SK-N-SH (cell line): ENCODE results near the gene DCAF16. TPM values are rescaled to one million over a fixed set of nuclear protein-coding genes. Genes with fewer than 3 reads are reported as not detected.

Source experiments
- CTCF ChIA-PET: fragments of 300-600, 350-600 bp; formaldehyde crosslinking; extraction: SDS; loops from one replicate; lab custom pipeline; 2021; lab: Yijun Ruan, JAX
- POLR2A ChIA-PET: fragments of 350-600 bp; sonication (Branson Sonifier 250); formaldehyde crosslinking; extraction: SDS; loops from one replicate; lab custom pipeline; 2020; ENCODE audit warnings: antibody characterized with exemption, inconsistent platforms; lab: Yijun Ruan, JAX
- DNase-seq: peaks from one replicate; pipeline ENCODE4 v3.0.0; 2012
- H2AFZ ChIP-seq: fragments of 200-600 bp; sonication (generic); 2 replicates; pipeline ENCODE4 v1.8.1; 2016; ENCODE audit warnings: antibody characterized with exemption, mild to moderate bottlenecking, low read depth
- H3F3A ChIP-seq: fragments of 200-600 bp; sonication (generic); replicated peaks from 2 replicates; pipeline ENCODE3; 2016; ENCODE audit warnings: antibody characterized with exemption, mild to moderate bottlenecking; ENCODE audit not compliant: insufficient read depth
- H3K27ac ChIP-seq, 2 experiments: fragments of 200-500 bp in 1 of 2; fragments of 200-600 bp in 1 of 2; sonication (Bioruptor generic) in 1 of 2; sonication (generic), shearing (Covaris generic) in 1 of 2; 2 replicates each; pipeline versions ENCODE4 v1.5.1 to v1.6.1; 2014 to 2016; ENCODE audit warnings: low read depth in 2 of 2, inconsistent platforms in 1 of 2, low read length in 1 of 2, mild to moderate bottlenecking in 1 of 2, mixed read lengths in 1 of 2
- H3K27me3 ChIP-seq: fragments of 200-600 bp; sonication (generic), shearing (Covaris generic); 2 replicates; pipeline ENCODE4 v1.6.1; 2016; ENCODE audit warnings: mixed run types; ENCODE audit not compliant: insufficient read depth
- H3K36me3 ChIP-seq, 2 experiments: fragments of 200-500 bp in 1 of 2; fragments of 200-600 bp in 1 of 2; sonication (Bioruptor generic) in 1 of 2; sonication (generic) in 1 of 2; replicated peaks in 1 of 2; 2 replicates each; pipeline versions ENCODE3 to v1.5.1; 2014 to 2016; ENCODE audit warnings: low read length in 1 of 2, mild to moderate bottlenecking in 1 of 2; ENCODE audit not compliant: insufficient read depth in 2 of 2, control insufficient read depth in 1 of 2
- H3K4me1 ChIP-seq, 2 experiments: fragments of 200-500 bp in 1 of 2; fragments of 200-600 bp in 1 of 2; sonication (Bioruptor generic) in 1 of 2; sonication (generic), shearing (Covaris generic) in 1 of 2; 2 replicates each; pipeline versions ENCODE4 v1.5.1 to v1.6.1; 2014 to 2016; ENCODE audit warnings: low read depth in 1 of 2, low read length in 1 of 2, mixed run types in 1 of 2; ENCODE audit not compliant: insufficient read depth in 2 of 2, control insufficient read depth in 1 of 2
- H3K4me2 ChIP-seq: fragments of 200-600 bp; sonication (generic), shearing (Covaris generic); 2 replicates; pipeline ENCODE4 v1.6.1; 2017; ENCODE audit warnings: mixed run types
- H3K4me3 ChIP-seq, 2 experiments: fragments of 200-500 bp in 1 of 2; fragments of 200-600 bp in 1 of 2; sonication (Bioruptor generic) in 1 of 2; sonication (generic), shearing (Covaris generic) in 1 of 2; 2 replicates each; pipeline versions ENCODE4 v1.5.1 to v1.8.1; 2014 to 2016; ENCODE audit warnings: low read depth in 2 of 2, inconsistent platforms in 1 of 2, low read length in 1 of 2, mild to moderate bottlenecking in 1 of 2, mixed read lengths in 1 of 2, moderate library complexity in 1 of 2
- H3K79me2 ChIP-seq: fragments of 200-600 bp; sonication (generic); 2 replicates; pipeline ENCODE4 v1.8.1; 2017; ENCODE audit warnings: mild to moderate bottlenecking; ENCODE audit not compliant: insufficient read depth
- H3K9ac ChIP-seq: fragments of 200-600 bp; sonication (generic); 2 replicates; pipeline ENCODE4 v1.6.1; 2017; ENCODE audit warnings: mixed run types
- H3K9me2 ChIP-seq: fragments of 200-600 bp; sonication (generic); 2 replicates; pipeline ENCODE4 v1.6.1; 2017; ENCODE audit warnings: mixed run types
- H3K9me3 ChIP-seq: fragments of 200-600 bp; sonication (generic); 2 replicates; pipeline ENCODE4 v1.6.1; 2017; ENCODE audit warnings: mixed run types, mild to moderate bottlenecking, moderate library complexity
- H4K20me1 ChIP-seq: fragments of 200-600 bp; sonication (generic); 2 replicates; pipeline ENCODE4 v1.6.1; 2017; ENCODE audit warnings: mild to moderate bottlenecking, mixed run types; ENCODE audit not compliant: insufficient read depth
- CHD2 ChIP-seq: fragments of 150-350 bp; IDR thresholded peaks from 2 replicates; pipeline ENCODE4 v1.6.1; 2018; ENCODE audit warnings: low read length; ENCODE audit not compliant: partially characterized antibody
- EP300 ChIP-seq, 2 experiments: IDR thresholded peaks; 2 replicates each; pipeline versions ENCODE4 v1.4.0 to v1.6.1; 2012; ENCODE audit warnings: borderline replicate concordance in 1 of 2, low read depth in 1 of 2, low read length in 1 of 2
- EZH2phosphoT487 ChIP-seq: fragments of 200-600 bp; sonication (generic); IDR thresholded peaks from 2 replicates; pipeline ENCODE4 v1.6.1; 2017; ENCODE audit warnings: low read depth, mixed run types, mild to moderate bottlenecking, antibody characterized with exemption, moderate library complexity, borderline replicate concordance
- FOSL2 ChIP-seq: IDR thresholded peaks from 2 replicates; pipeline ENCODE4 v1.4.0; 2012; ENCODE audit warnings: low read depth, mild to moderate bottlenecking, moderate library complexity, borderline replicate concordance
- GABPA ChIP-seq: IDR thresholded peaks from 2 replicates; pipeline ENCODE4 v1.4.0; 2012; ENCODE audit warnings: low read depth, mild to moderate bottlenecking
- GATA2 ChIP-seq: sonication (generic); formaldehyde crosslinking; IDR thresholded peaks from 2 replicates; pipeline ENCODE4 v1.5.0; 2020; ENCODE audit warnings: mild to moderate bottlenecking, missing genetic modification reagents
- MAX ChIP-seq: IDR thresholded peaks from 2 replicates; pipeline ENCODE4 v1.4.0; 2012; ENCODE audit warnings: low read depth
- MEF2A ChIP-seq: IDR thresholded peaks from 2 replicates; pipeline ENCODE4 v1.4.0; 2012; ENCODE audit warnings: low read depth, borderline replicate concordance
- MXI1 ChIP-seq: IDR thresholded peaks from 2 replicates; pipeline ENCODE4 v1.6.1; 2012; ENCODE audit warnings: mild to moderate bottlenecking, low read depth, low read length, improper control_type of control experiment
- NFIC ChIP-seq: IDR thresholded peaks from 2 replicates; pipeline ENCODE4 v1.4.0; 2012; ENCODE audit warnings: borderline replicate concordance
- POLR2AphosphoS5 ChIP-seq: IDR thresholded peaks from 2 replicates; pipeline ENCODE4 v1.6.1; 2012; ENCODE audit warnings: low read depth, low read length
- RAD21 ChIP-seq: IDR thresholded peaks from 2 replicates; pipeline ENCODE4 v1.6.1; 2012; ENCODE audit warnings: mild to moderate bottlenecking, low read length
- RXRA ChIP-seq: IDR thresholded peaks from 2 replicates; pipeline ENCODE4 v1.4.0; 2012; ENCODE audit warnings: low read depth, mild to moderate bottlenecking, borderline replicate concordance
- SIN3A ChIP-seq: IDR thresholded peaks from 2 replicates; pipeline ENCODE4 v1.6.1; 2012; ENCODE audit warnings: low read depth, mild to moderate bottlenecking, low read length, moderate library complexity, borderline replicate concordance
- SMC3 ChIP-seq: IDR thresholded peaks from 2 replicates; pipeline ENCODE4 v1.6.1; 2012; ENCODE audit warnings: low read depth, low read length, improper control_type of control experiment
- TCF12 ChIP-seq: IDR thresholded peaks from 2 replicates; pipeline ENCODE4 v1.4.0; 2012
- YY1 ChIP-seq: IDR thresholded peaks from 2 replicates; pipeline ENCODE4 v1.4.0; 2012; ENCODE audit warnings: low read depth, mild to moderate bottlenecking
- WGBS: methylation state at CpG from one replicate; pipeline ENCODE4 v1.1.6; 2017; ENCODE audit warnings: low lambda C conversion rate; 5-methylcytosine and 5-hydroxymethylcytosine counted together
- polyA plus RNA-seq, 3 experiments: library from polyadenylated mRNA; depleted of rRNA; stranded (reverse); fragments of >200 nt; gene quantifications; 2 replicates each; pipeline ENCODE4 v1.2.3, GENCODE V29; 2012
- TF ChIP-seq, protein P1 (sequence below): IDR thresholded peaks from 2 replicates; pipeline ENCODE4; 2012
- TF ChIP-seq, protein P2 (sequence below): fragments of 150-350 bp; IDR thresholded peaks from 2 replicates; pipeline ENCODE4 v1.6.1; 2017; ENCODE audit warnings: antibody characterized with exemption, low read length, low read depth, borderline replicate concordance

The DCAF16 gene
- polyA plus RNA-seq, 1 of the 3 experiments (the other 2 are of a cell fraction): 23.5 TPM

DNA sequence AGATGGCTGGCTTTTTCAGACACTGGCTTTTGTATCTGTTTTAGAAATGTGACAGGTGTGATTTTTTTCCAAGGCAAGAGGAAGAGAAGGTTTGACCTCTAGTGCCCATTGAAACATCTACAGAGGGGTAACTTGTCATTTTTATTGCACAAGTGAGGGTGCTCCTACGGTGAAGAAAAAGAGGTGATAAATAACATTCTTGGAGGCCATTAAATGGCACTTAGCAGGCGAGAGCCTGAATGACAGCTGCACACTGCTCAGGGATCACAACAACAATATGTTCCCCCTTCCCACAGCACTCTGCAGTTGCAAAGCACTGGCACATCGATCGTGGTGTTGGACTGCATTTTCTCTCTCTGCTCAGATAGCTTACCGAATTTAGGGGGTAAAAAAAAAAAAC, 52.1 kb downstream of the DCAF16 start:
- Histone ChIP-seq H3K9ac (no peak overlapping the region), H3K4me3 (no peak overlapping the region), H3K27ac (no peak overlapping the region), H3F3A (no peaks in the 10 kb centered on the region), H3K4me2 (no peak overlapping the region), H3K79me2 (no peaks in the 10 kb centered on the region), H3K4me1 (no peaks in the 10 kb centered on the region; a peak in 1 of 4 replicates), H2AFZ (no peak overlapping the region), H4K20me1 (no peaks in the 10 kb centered on the region), H3K9me3 (no peaks in the 10 kb centered on the region), H3K27me3 (no peaks in the 10 kb centered on the region; the same call in 1 of the 2 replicates), H3K36me3 (no peaks in the 10 kb centered on the region), H3K9me2 (no peaks in the 10 kb centered on the region)
- DNase-seq: no peak
- 40% methylated on average over 5 of the region's 5 CpGs for WGBS
- ChIA-PET CTCF (no interaction called here), POLR2A (no interaction called here)
- TF ChIP-seq SMC3: no peak
- no peak for TF ChIP-seq EP300 (IDR thresholded peaks at IDR 0.05; ENCODE audit: borderline replicate concordance in 1 of 2, low read depth in 1 of 2, low read length in 1 of 2)
- no peak for TF ChIP-seq SIN3A
- TF ChIP-seq YY1: no peak
- no peak for TF ChIP-seq MXI1
- TF ChIP-seq FOSL2: no peak
- TF ChIP-seq CHD2: no peak
- TF ChIP-seq, protein P1, sequence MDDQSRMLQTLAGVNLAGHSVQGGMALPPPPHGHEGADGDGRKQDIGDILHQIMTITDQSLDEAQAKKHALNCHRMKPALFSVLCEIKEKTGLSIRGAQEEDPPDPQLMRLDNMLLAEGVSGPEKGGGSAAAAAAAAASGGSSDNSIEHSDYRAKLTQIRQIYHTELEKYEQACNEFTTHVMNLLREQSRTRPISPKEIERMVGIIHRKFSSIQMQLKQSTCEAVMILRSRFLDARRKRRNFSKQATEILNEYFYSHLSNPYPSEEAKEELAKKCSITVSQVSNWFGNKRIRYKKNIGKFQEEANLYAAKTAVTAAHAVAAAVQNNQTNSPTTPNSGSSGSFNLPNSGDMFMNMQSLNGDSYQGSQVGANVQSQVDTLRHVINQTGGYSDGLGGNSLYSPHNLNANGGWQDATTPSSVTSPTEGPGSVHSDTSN: no peak
- no peak for TF ChIP-seq GABPA
- TF ChIP-seq POLR2AphosphoS5: no peak
- TF ChIP-seq EZH2phosphoT487: no peak
- no peak for TF ChIP-seq TCF12
- no peak for TF ChIP-seq RXRA
- TF ChIP-seq, protein P2, sequence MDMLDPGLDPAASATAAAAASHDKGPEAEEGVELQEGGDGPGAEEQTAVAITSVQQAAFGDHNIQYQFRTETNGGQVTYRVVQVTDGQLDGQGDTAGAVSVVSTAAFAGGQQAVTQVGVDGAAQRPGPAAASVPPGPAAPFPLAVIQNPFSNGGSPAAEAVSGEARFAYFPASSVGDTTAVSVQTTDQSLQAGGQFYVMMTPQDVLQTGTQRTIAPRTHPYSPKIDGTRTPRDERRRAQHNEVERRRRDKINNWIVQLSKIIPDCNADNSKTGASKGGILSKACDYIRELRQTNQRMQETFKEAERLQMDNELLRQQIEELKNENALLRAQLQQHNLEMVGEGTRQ: no peak
- no peak for TF ChIP-seq GATA2 (CRISPR knock-in tag)
- TF ChIP-seq MEF2A: no peak
- TF ChIP-seq, all 33 proteins: peak for 0

DNA sequence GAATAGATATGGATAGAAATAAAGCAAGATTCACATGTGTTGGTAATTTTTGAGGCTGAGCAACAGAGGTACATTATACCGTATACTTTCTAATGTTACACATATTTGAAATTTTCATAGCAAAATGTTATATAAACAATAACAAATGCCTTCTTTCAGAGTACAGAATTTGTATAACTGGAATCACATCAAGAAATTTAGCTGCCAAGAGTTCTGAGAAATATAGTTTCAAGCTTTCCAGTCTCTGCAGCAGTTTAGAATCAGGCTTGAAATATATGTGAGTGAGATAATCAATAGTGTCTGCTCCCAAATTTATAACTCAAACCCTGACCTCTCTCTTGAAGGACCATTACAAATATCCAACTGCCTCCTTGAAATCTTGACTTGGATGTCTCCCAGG, 52.9 kb downstream of the DCAF16 start:
- no peak for DNase-seq
- 81% methylated on average over 1 of the region's 1 CpG for WGBS
- Histone ChIP-seq H2AFZ (no peak overlapping the region), H3K4me3 (no peak overlapping the region), H3K36me3 (no peaks in the 10 kb centered on the region), H3K27me3 (no peaks in the 10 kb centered on the region; the same call in 1 of the 2 replicates), H3K27ac (no peak overlapping the region), H3K9me3 (no peaks in the 10 kb centered on the region), H3K4me2 (no peak overlapping the region), H4K20me1 (no peaks in the 10 kb centered on the region), H3K9ac (no peak overlapping the region), H3K9me2 (no peaks in the 10 kb centered on the region), H3K4me1 (no peaks in the 10 kb centered on the region), H3K79me2 (no peaks in the 10 kb centered on the region), H3F3A (no peaks in the 10 kb centered on the region)
- CTCF ChIA-PET: no interaction called here
- POLR2A ChIA-PET: no interaction called here
- no peak for TF ChIP-seq TCF12
- no peak for TF ChIP-seq MAX
- no peak for TF ChIP-seq GATA2 (CRISPR knock-in tag)
- TF ChIP-seq RAD21: no peak
- TF ChIP-seq NFIC: no peak
- TF ChIP-seq YY1: no peak
- TF ChIP-seq, protein P1: no peak
- TF ChIP-seq EP300 (IDR thresholded peaks at IDR 0.05; ENCODE audit: borderline replicate concordance in 1 of 2, low read depth in 1 of 2, low read length in 1 of 2): no peak
- TF ChIP-seq SMC3: no peak
